Astrocyte (in vitro differentiated cells and primary cell): ENCODE measurements around the gene FBXO47. TPM values are rescaled to one million over a fixed set of nuclear protein-coding genes. Genes with fewer than 3 reads are reported as not detected.

Experiments used
- DNase-seq: peaks from one replicate; pipeline ENCODE4 v3.0.0-alpha.2; 2010; ENCODE audit warnings: low read depth
- FAIRE-seq: peaks from 2 replicates; lab custom pipeline; 2011; peaks lifted over from hg19 to GRCh38; lab: Jason Lieb, UNC
- H2AFZ ChIP-seq: 2 replicates; pipeline ENCODE4 v1.6.0; 2012; ENCODE audit warnings: low read depth, low read length, inconsistent platforms
- H3K27ac ChIP-seq: 2 replicates; pipeline ENCODE4 v1.5.1; 2011; ENCODE audit warnings: low read depth, low read length, inconsistent platforms
- H3K27me3 ChIP-seq: 2 replicates; pipeline ENCODE4 v1.6.0; 2011; ENCODE audit warnings: low read length, inconsistent platforms; ENCODE audit not compliant: insufficient read depth
- H3K36me3 ChIP-seq: 2 replicates; pipeline ENCODE4 v1.5.1; 2011; ENCODE audit warnings: low read length, inconsistent platforms; ENCODE audit not compliant: insufficient read depth
- H3K4me1 ChIP-seq: 2 replicates; pipeline ENCODE4 v1.5.1; 2011; ENCODE audit warnings: low read length, inconsistent platforms; ENCODE audit not compliant: insufficient read depth
- H3K4me2 ChIP-seq: 2 replicates; pipeline ENCODE4 v1.6.0; 2012; ENCODE audit warnings: low read length, inconsistent platforms
- H3K4me3 ChIP-seq: 2 replicates; pipeline ENCODE4 v1.5.1; 2011; ENCODE audit warnings: low read depth, mild to moderate bottlenecking, low read length, inconsistent platforms; ENCODE audit not compliant: insufficient read depth
- H3K79me2 ChIP-seq: 2 replicates; pipeline ENCODE4 v1.6.0; 2012; ENCODE audit warnings: mild to moderate bottlenecking, low read length, inconsistent platforms; ENCODE audit not compliant: insufficient read depth
- H3K9ac ChIP-seq: 2 replicates; pipeline ENCODE4 v1.6.0; 2012; ENCODE audit warnings: mild to moderate bottlenecking, low read length, inconsistent platforms
- H3K9me3 ChIP-seq: 2 replicates; pipeline ENCODE4 v1.5.1; 2012; ENCODE audit warnings: low read depth, mild to moderate bottlenecking, low read length, inconsistent platforms; ENCODE audit not compliant: insufficient read depth
- H4K20me1 ChIP-seq: 2 replicates; pipeline ENCODE4 v1.6.0; 2012; ENCODE audit warnings: low read length, inconsistent platforms; ENCODE audit not compliant: insufficient read depth
- H3K27ac Mint-ChIP-seq: one replicate; pipeline ENCODE4 v1.8.0; 2021; ENCODE audit warnings: mild to moderate bottlenecking, mixed read lengths; ENCODE audit not compliant: unreplicated experiment
- H3K27me3 Mint-ChIP-seq: one replicate; pipeline ENCODE4 v1.8.0; 2021; ENCODE audit warnings: low read depth, mixed read lengths; ENCODE audit not compliant: unreplicated experiment
- H3K36me3 Mint-ChIP-seq: one replicate; pipeline ENCODE4 v1.8.0; 2021; ENCODE audit warnings: low read depth, mixed read lengths; ENCODE audit not compliant: unreplicated experiment
- H3K4me1 Mint-ChIP-seq: one replicate; pipeline ENCODE4 v1.8.0; 2021; ENCODE audit warnings: low read depth, mixed read lengths; ENCODE audit not compliant: unreplicated experiment
- H3K4me3 Mint-ChIP-seq: one replicate; pipeline ENCODE4 v1.8.0; 2021; ENCODE audit warnings: mild to moderate bottlenecking, moderate library complexity, mixed read lengths; ENCODE audit not compliant: unreplicated experiment
- H3K9me3 Mint-ChIP-seq: one replicate; pipeline ENCODE4 v1.8.0; 2021; ENCODE audit warnings: mild to moderate bottlenecking, mixed read lengths; ENCODE audit not compliant: unreplicated experiment
- EZH2 ChIP-seq: IDR thresholded peaks from 2 replicates; pipeline ENCODE4 v1.6.1; 2012; ENCODE audit warnings: mild to moderate bottlenecking, low read length, inconsistent platforms; ENCODE audit not compliant: insufficient read depth
- total RNA-seq: library from RNA; stranded (reverse); gene quantifications from 2 replicates; pipeline ENCODE4 v1.2.1, GENCODE V29; 2021
- TF ChIP-seq, protein P1 (sequence below): IDR thresholded peaks from 2 replicates; pipeline ENCODE4 v1.5.1; 2011; ENCODE audit warnings: low read depth, mild to moderate bottlenecking, inconsistent platforms, low read length, moderate library complexity; ENCODE audit not compliant: insufficient read depth

Gene FBXO47
- total RNA-seq, 1 donor from 2014 or later: not detected

DNA sequence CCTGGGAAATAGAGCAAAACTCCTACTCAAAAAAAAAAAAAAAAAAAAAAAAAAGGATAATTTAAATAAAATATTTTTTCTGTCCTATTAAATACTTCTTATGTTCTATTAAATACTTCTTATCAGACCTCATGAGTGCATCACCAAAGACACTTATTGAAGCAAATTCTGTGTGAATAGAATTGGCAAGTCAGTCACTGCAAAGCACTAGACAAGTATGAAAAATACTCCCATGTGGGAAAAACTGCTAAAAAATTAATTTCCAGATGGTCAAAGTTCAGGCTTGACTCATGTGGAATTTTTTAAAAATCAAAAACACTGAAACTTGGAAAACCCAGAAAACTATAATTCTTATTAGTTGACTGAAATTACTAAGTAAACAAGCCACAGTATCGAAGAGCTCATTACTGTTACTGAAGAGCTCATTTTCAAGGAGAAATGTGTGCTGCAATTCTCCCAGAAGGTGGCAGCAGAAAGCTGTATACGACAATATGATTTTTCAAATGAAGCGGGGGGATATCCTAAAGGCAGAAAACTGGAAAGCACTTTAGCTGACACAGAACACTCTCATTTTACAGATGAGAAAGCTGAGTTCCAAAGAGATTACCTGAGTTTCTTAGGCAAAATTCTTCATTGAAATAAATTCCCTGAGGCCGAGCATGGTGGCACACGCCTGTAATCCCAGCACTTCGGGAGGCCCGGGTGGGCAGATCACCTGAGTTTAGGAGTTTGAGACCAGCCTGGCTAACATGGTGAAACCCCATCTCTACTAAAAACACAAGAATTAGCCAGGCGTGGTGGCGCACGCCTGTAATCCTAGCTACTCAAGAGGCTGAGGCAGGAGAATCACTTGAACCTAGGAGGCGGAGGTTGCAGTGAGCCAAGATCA lies 15.9 kb upstream of the FBXO47 start:
- Histone ChIP-seq H4K20me1 (no peaks in the 10 kb centered on the region), H3K4me1 (peaks cover 7% of the 10 kb centered on the region), H3K9me3 (no peaks in the 10 kb centered on the region), H3K27me3 (no peaks in the 10 kb centered on the region), H2AFZ (no peak overlapping the region), H3K36me3 (no peaks in the 10 kb centered on the region), H3K4me2 (no peak overlapping the region), H3K27ac (no peak overlapping the region), H3K79me2 (no peaks in the 10 kb centered on the region), H3K9ac (no peak overlapping the region), H3K4me3 (no peak overlapping the region)
- peak; percentile 35 for DNase-seq
- peak; percentile 41 for FAIRE-seq
- no peak overlapping the region for H3K27ac Mint-ChIP-seq
- peaks cover 14% of the 10 kb centered on the region for H3K4me1 Mint-ChIP-seq
- TF ChIP-seq, protein P1, sequence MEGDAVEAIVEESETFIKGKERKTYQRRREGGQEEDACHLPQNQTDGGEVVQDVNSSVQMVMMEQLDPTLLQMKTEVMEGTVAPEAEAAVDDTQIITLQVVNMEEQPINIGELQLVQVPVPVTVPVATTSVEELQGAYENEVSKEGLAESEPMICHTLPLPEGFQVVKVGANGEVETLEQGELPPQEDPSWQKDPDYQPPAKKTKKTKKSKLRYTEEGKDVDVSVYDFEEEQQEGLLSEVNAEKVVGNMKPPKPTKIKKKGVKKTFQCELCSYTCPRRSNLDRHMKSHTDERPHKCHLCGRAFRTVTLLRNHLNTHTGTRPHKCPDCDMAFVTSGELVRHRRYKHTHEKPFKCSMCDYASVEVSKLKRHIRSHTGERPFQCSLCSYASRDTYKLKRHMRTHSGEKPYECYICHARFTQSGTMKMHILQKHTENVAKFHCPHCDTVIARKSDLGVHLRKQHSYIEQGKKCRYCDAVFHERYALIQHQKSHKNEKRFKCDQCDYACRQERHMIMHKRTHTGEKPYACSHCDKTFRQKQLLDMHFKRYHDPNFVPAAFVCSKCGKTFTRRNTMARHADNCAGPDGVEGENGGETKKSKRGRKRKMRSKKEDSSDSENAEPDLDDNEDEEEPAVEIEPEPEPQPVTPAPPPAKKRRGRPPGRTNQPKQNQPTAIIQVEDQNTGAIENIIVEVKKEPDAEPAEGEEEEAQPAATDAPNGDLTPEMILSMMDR: peak; percentile 84
- no peak for TF ChIP-seq EZH2
- no peaks in the 10 kb centered on the region for H3K9me3 Mint-ChIP-seq
- H3K36me3 Mint-ChIP-seq: no peaks in the 10 kb centered on the region
- no peaks in the 10 kb centered on the region for H3K27me3 Mint-ChIP-seq
- no peak overlapping the region for H3K4me3 Mint-ChIP-seq

DNA sequence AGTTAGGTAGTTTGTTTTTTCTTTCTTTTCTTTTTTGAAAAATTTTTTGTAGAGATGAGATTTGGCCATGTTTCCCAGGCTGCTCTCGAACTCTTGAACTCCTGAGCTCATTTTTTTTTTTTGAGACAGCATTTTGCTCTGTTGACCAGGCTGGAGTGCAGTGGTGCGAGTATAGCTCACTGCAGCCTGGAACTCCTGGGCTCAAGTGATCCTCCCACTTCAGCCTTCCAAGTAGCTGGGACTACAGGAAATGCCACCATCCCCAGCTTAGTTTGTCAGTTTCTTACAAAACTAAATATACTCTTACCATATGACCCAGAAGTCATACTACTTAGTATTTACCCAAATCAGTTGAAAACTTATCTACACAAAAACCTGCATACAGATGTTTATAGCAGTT lies 14.4 kb upstream of the FBXO47 start:
- no peaks in the 10 kb centered on the region for H3K27me3 ChIP-seq
- Mint-ChIP-seq H3K27me3 (no peaks in the 10 kb centered on the region), H3K4me3 (no peak overlapping the region), H3K36me3 (no peaks in the 10 kb centered on the region), H3K27ac (peak overlapping the region; percentile 34), H3K4me1 (peaks cover 14% of the 10 kb centered on the region), H3K9me3 (no peaks in the 10 kb centered on the region)
- H3K9me3 ChIP-seq: no peaks in the 10 kb centered on the region
- FAIRE-seq (no peak), DNase-seq (no peak)
- peak overlapping the region; percentile 55 for H3K4me2 ChIP-seq
- H3K79me2 ChIP-seq: no peaks in the 10 kb centered on the region
- no peak overlapping the region for H2AFZ ChIP-seq
- no peak overlapping the region for H3K9ac ChIP-seq
- TF ChIP-seq, protein P1: no peak
- TF ChIP-seq EZH2: no peak
- H3K36me3 ChIP-seq: no peaks in the 10 kb centered on the region
- H3K4me3 ChIP-seq: no peak overlapping the region
- no peaks in the 10 kb centered on the region for H4K20me1 ChIP-seq
- peaks cover 7% of the 10 kb centered on the region for H3K4me1 ChIP-seq
- no peak overlapping the region for H3K27ac ChIP-seq
